Embryonic facial prominence (tissue), 1 donor: ENCODE measurements around the gene TMEM94.
"Not testable (repeated sequence)": the region's sequence is repeated elsewhere in the genome, so short reads cannot be mapped to it uniquely, and the experiment has no call there.

Experiments used
- DNase-seq: peaks from one replicate; pipeline ENCODE4 v3.0.0-alpha.2; 2016; ENCODE audit errors: extremely low spot score

TMEM94 gene

GRCh38 chr17:75445896-75446295 is 10.5 kb upstream of the TMEM94 start:
- not testable (repeated sequence) for DNase-seq

GRCh38 chr17:75447951-75448856 is 8.2 kb upstream of the TMEM94 start:
- DNase-seq, result no peak

- DNase-seq, result no peak
These were observed 6.2 kb upstream of the TMEM94 start for GRCh38 chr17:75450270-75450669.

- DNase-seq, result no peak
These were observed 2.2 kb upstream of the TMEM94 start for GRCh38 chr17:75454193-75454592.

GRCh38 chr17:75454672-75455071 is 1.8 kb upstream of the TMEM94 start:
- not testable (repeated sequence) for DNase-seq

GRCh38 chr17:75456039-75456416 is 407 bp upstream of the TMEM94 start:
- no peak for DNase-seq

- no peak for DNase-seq
These were observed 716 bp downstream of the TMEM94 start for GRCh38 chr17:75457047-75457654.

GRCh38 chr17:75459246-75459589 is 2.8 kb downstream of the TMEM94 start:
- no peak for DNase-seq

GRCh38 chr17:75459590-75460267 is 3.3 kb downstream of the TMEM94 start:
- no peak for DNase-seq

- no peak for DNase-seq
These were observed 3.9 kb downstream of the TMEM94 start for GRCh38 chr17:75460295-75460694.

- DNase-seq, result no peak
These were observed 7.2 kb downstream of the TMEM94 start for GRCh38 chr17:75463603-75464002.

- no peak for DNase-seq
These were observed 8.6 kb downstream of the TMEM94 start for GRCh38 chr17:75465039-75465438.

- no peak for DNase-seq
These were observed 11.9 kb downstream of the TMEM94 start for GRCh38 chr17:75468291-75468754.

GRCh38 chr17:75468779-75469373 is 12.4 kb downstream of the TMEM94 start:
- DNase-seq, result no peak

- no peak for DNase-seq
These were observed 14.8 kb downstream of the TMEM94 start for GRCh38 chr17:75471207-75471606.

GRCh38 chr17:75472119-75472518 is 15.7 kb downstream of the TMEM94 start:
- no peak for DNase-seq

GRCh38 chr17:75473246-75473645 is 16.8 kb downstream of the TMEM94 start:
- no peak for DNase-seq

GRCh38 chr17:75474736-75475135 is 18.3 kb downstream of the TMEM94 start:
- DNase-seq, result no peak

- no peak for DNase-seq
These were observed 18.9 kb downstream of the TMEM94 start for GRCh38 chr17:75475144-75475835.

GRCh38 chr17:75475851-75476250 is 19.4 kb downstream of the TMEM94 start:
- no peak for DNase-seq

- DNase-seq, result no peak
These were observed 19.8 kb downstream of the TMEM94 start for GRCh38 chr17:75476271-75476671.
